GM21619 (cell line): Measurements from ENCODE around the gene B4GALT3.

Experiments used
- ATAC-seq: cut with Tn5 transposase; IDR thresholded peaks from one replicate; pipeline ENCODE4 v1.9.1; 2021; ENCODE audit not compliant: unreplicated experiment

B4GALT3 gene

DNA sequence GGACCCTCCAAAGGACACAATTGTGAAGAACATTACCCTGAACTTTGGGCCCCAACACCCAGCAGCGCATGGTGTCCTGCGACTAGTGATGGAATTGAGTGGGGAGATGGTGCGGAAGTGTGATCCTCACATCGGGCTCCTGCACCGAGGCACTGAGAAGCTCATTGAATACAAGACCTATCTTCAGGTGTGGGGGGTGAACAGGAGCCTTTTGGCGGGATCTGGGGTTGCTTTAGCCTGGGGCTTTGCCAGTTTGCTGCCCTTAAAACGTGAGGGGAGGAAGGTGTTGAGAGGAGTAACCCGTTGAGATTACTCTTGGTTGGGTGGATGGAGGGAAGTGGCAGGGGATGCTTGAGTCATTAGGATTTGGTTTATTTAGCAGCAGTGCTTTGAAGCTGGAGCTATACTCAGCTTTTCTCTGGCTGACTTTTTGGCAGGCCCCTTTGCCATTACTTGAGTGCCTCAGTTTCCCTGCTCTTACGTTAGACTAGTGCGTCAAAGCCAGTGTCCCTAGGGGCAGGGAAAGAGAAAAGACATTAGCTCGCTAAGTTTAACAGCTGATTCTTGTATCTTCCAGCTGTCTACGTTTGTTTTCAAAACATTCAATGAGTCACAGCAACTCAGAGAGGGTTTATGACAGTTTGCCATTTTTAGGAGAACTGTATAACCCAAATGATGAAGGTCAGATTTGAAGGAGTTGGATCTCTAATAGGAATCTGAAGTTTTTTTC, 29.3 kb upstream of the B4GALT3 start:
- ATAC-seq: no peak

DNA sequence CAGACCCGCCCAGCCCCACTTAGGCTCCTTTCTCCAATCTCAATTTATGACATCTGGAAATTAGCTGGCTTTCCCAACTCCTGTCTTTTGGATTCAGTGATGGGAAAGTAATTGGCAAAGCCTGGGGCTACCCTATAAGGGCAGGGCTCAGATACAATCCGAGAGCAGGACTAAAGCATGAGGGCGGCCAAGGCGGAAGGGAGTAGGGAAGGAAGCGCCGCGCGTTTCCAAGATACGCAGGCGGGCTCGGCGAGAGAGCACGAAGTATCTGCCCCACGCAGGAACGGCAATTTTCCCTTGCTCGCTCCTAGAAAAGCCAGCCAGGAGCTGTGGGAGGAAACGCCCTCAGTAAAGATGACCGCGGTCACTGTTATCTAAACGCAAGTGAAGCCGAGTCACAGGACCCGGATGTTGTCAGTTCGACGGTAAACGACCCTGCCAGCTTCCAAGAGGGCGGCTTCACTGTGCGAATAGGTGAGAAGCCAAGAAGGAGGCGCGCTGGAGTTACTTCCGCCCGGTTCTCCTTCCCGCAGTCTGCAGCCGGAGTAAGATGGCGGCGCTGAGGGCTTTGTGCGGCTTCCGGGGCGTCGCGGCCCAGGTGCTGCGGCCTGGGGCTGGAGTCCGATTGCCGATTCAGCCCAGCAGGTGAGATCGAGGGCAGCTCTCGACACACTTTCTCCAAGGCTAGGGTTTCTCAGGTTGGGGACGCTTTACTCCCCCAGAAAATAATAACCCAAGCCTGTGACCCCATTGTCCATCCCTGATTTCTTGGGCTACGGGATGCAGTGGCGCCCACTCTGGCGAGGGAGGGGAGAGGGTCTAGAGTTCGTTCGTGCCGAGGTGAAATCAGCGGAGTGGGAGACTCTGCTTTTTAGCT, 24.8 kb upstream of the B4GALT3 start, which contains the start of gene NDUFS2:
TSS of gene NDUFS2 (plus strand) at position 532 of the 877 bp plus-strand sequence. CDS start at position 551, 19 bp downstream.
- peak; percentile 98 for ATAC-seq

DNA sequence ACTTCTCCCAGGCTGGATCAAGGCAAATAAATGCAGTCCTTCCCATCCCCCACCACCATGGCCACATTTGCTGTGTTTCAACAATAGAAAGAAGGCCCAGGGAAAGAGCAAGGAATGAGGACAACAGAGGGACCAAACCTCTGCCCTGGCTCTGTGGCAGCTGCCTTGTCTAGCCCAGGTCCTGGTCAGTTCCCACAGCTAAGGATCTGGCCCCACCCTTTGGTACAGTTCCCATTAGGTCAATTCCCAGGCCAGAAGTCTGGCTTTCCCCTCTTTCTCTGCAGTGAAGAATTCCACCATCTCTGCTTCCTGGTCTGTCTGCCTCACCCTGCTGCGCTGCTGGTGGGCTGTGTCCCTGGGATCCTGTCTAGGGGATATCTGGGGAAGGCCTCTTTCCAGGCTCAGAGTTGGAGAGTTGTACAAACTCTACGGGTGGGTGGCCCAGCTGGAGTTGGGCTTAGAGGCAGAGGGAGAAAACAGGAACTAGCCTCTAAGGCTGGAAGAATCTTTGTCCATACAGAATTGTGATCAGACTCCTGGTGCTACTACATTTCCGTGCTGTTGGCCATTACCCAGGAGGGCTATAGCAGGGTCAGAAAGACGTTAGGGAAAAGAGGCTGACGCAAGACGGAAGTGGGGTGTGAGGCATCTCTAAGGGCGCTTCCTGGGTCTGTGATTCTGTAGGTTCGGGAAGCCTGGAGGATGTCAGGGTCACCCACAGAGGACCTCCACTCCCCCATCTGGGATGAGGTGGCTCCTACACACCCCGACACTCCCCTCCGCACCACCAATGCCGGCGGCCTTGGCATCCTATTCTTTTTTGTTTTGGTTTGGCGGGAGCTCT, 23.9 kb upstream of the B4GALT3 start:
- no peak for ATAC-seq

DNA sequence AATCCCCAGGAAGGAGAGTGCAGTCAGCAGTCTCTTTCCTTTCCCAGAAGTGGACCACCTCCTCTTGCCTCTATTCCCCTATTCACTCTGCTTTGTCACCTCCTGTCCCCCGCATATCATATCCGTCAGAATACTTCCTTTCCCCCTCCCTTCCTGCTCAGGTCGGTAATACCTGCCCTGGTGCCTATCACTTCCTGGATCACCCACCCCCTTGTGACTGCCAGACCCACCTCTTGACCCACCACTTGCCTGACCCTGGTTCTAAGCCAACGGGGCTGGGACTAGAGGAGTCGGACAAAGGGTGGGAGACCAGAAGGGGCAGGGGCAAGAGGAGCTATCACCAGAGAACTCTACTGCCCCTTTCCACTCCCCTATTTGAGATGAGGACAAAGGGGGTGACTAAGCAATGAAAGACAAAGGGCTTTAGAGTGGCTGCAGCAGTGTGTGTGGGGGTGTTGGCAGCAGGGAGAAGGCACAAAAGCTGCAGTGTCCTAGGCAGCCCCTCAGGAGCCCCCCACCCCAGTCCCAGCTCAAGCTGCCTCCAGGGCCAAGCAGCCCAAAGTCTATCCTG, 23.2 kb upstream of the B4GALT3 start:
- ATAC-seq: no peak

DNA sequence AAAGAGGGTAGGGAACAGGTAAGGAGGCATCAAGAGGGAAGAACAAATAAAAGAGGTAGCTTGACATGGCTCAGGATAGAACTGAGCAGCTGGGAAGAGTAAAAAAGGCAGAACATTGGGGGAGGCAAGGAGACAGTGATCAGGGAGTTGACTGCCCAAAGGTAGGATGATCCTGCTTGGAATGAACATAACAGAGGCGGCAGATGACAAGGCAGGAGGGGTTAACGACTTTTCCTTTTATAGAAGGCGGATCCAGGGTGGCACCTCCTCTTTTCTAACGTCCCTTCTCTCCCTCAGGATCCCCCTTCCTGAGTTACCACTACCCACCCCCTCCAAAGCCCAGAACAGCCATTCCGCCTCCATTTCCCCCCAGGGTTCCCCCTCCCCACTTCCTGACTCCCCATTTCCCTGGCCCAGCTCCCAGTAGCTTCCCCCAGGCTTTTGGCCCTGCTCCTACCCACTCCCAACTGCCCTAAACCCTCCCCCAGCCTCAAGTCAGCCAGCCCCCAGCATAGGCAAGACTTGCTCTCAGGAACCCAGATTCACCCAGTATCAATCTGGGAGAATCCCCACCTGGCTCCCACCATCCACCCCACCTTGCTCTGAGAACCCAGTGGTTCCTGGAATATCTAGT, 22.3 kb upstream of the B4GALT3 start:
- no peak for ATAC-seq

DNA sequence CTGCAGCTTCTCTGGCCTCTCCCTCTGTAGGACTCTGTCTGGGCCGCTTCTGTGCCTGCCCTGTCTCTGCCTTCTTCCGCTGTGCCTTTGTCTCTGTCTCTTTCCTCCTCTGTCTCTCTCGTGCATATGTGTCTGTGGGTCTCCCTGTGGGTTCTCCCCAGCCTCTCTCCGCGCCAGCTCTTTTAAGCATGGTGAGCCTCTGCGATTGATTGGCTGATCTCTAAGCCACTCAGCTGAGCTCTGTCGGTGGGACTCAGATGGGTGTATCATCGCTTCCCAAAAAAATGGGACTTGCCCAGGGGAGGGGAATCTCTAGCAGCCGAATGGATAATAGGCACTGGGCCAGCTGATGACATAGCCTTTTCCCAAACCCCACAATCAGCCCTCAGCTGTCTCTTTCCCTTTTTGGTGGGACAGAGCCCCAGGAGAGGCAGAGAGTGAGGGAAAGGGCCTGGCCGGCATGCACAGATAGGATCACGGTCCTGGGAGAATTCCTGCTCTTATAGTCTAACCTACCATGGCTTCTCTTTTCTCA, 21.7 kb upstream of the B4GALT3 start, which contains the start of gene ADAMTS4:
TSS of gene ADAMTS4 (minus strand) at position 158 of the 535 bp plus-strand sequence. CDS start 427 bp downstream, outside the sequence.
- ATAC-seq: no peak

DNA sequence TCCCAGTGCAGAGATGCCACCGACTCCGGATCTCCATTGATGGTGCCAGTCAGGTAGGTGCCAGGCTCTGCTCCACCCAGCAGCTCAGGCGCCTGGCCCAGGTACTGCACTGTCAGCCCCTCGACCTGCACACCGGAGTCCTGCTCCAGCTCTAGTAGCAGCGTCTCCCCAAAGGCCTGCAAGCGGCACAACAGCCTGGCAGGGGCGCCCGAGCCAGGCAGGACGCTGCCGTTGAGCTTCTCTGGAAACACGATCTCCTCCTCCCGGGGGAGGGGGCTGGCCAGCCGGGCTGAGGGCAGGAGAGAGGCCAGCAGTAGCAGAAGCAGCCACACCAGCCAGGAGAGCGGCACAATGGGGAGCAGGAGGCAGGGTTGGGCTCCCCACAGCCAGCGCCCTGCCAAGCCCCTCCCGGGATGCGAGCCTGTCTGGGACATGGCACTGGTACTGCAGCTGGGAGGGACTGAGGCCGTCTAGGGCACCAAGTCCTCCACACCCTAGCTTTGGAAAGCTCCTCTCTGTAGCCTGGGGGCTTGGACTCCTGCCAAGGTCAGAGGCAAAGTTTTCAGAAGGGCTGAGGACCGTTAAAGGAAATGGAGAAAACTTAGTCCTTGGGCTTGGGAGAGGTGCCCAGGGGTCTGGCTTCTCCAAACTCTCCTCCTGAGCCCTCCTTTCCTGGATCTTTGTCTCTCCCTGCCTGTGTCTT, 21.0 kb upstream of the B4GALT3 start:
- ATAC-seq: no peak

DNA sequence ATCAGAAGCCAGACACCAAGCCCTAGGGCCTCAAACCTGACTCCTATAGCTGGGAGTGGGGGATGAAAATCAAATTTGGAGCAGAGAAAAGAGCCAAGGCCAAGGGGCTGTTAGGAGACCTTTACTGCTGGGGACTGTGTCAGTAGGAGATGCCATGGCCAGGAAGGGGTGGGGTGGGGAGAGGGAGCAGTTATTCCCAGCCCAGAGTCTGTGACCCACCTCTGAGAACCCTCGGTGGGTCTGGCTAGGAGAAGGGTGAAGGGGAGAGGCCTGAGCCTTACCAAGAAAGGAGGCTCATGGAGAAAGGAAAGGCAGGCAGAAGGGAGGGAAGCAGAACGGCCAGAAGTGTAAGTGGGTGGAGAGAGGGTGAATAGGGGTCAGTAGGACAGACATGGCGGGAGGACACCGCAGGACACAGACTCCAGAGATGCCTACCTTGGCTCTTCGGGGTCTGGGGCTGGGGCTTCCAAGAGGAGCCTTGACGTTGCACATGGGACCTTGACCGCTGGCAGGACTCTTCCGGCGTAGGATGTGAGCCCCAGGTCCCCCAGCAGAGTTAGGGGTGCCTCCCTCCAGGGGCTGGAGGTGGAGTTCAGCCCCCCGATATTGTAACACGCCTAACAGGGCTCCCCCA, 20.4 kb upstream of the B4GALT3 start:
- no peak for ATAC-seq

DNA sequence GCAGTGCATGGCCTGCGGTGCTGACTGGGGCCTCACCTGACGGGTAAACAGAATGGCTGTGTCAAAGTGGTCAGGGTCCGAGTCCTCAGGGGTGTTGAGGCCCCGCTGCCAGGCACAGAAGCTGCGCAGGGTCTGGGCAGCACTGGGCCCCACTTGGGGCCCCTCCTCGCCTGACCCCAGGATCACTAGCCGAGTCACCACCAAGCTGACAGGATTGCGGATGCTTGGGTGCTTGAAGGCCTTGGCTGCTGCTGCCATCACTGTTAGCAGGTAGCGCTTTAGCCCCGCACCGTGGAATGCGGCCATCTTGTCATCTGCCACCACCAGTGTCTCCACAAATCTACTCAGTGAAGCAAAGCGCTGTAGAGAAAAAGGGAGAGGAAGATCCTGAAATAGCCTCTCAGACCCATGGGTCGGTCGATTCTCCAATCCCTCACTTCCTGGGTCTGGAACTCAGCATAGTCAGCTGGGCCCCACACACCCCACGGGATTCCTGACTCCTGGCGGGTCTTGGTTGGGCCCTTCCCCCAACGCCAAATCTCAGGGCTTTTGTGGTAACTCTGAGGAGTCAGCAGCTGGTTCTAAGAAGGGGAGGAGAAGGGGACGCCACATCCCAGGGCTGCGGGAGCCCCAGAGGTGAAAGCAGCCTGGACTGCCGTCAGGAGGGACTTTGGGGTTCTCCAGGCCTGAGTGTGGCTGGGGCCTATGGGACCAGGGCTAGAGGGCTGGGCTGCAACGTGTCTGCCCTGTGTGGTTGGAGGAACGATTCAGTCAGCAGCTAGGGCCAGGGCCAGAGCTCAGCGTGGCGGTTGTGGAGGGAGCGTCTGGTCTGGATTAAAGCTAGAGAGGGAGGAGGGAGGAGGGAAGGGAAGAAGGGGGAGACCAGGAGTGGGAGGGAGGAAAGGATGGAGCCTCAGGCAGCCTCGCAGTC, 19.5 kb upstream of the B4GALT3 start:
- ATAC-seq: no peak

DNA sequence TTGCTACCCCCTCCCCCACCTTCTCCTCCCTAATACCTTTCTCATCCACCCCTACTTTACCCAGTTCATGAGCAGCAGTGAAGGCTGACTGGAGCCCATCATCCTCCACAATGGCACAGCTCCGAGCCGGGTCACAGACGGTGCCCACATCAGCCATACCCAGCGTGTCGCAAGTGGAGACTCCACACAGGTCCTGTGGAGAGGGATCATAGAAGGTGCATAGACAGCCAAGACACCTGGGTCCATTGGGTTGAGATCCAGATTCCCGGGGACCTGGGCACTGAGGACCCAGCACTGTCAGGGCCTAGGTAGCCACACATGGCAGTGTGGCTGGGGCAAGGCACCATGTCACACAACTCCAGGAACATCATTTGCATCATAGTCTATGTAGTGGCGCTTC, 18.8 kb upstream of the B4GALT3 start:
- no peak for ATAC-seq

DNA sequence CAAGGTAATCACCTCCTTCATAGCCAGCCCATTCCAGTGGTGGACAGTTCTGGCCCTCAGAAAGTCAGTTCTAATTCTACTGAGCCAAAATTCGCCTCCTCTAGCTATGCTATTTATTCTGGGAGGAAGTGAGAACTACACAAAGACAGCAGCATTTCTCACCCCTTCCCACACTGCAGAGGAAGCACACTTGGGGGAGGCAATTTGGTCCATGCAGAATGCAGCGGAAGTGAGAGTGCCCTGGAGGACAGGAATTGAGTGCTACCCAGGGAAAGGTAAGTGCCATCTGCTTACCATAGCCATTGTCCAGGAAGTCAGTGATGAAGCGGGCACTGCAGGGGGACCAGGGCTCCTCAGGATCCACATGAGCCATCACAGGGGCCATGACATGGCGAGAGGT, 17.9 kb upstream of the B4GALT3 start:
- ATAC-seq: no peak

DNA sequence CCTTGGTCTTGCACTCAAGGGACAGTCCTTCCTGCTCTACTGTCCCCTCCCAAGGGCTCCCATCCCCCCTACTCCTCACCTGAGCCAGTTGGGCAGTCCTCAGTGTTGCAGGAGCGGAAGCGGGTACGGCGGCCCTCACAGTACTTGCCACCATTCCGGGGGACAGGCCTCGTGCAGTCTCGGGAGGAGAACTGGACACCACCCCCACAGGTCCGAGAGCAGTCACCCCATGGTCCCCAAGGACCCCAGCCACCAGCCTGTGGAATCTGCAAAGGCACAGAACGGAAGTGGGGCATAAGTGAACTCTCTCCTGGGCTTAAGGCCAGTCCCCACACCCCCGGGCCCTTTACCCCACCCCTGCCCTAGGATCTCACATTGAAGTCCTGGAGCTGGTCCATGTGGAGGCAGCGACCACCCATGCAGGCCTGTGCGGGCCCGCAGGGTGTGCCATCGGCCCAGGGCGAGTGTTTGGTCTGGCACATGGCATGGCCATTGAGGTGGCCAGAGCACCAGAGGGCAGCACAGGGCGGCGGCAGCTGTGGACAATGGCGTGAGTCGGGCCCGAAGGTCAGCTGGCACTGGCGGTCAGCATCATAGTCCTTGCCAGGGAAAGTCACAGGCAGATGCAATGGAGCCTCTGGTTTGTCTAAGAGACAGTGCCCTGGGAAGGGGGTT, 16.4 kb upstream of the B4GALT3 start:
- ATAC-seq: no peak

DNA sequence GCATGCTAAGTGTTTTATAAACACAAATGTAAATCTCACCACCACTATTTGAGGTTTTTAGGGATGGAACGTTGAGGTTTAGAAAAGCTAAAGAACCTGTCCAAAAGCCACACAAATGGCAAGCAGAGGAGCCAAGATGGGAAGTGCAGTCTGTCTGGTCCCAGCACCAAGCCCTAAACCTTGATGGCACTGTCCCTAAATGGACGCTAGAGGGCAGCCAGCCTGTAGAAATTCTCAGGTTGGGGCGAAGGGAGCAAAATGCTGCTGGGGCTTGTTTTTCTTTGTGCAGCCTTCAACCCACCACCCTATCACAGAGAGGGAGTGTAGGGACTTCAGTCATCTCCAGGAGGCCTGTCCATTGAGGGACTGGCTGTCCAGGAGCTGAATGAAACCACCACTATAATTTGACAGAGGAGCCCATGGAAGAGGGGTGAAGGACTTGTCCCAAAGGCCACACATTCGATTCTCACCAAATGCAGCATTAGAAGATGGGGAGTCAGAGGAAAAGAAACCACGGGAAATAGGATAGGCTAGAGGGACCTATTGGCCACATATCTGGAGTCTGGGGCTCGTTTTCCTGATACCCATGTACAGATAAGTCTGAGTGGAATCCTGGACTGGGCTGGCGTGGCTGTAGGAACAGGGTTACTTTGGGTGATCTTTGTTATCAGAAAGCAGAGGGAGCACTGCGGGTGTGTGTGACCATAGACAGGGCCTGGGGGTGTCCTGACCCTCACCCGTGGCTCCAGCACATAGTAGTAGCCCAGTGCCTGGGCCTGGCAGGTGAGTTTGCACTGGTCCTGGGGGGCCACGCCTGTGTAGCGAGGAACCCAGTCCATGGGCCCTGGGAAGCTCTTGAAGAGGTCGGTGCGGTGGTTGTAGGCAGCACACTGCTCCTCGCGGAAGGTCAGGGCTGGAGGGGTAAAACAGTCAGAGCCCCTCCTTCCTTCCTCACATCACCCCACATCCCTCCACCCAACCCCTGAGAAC, 15.5 kb upstream of the B4GALT3 start:
- peak; percentile 71 for ATAC-seq

DNA sequence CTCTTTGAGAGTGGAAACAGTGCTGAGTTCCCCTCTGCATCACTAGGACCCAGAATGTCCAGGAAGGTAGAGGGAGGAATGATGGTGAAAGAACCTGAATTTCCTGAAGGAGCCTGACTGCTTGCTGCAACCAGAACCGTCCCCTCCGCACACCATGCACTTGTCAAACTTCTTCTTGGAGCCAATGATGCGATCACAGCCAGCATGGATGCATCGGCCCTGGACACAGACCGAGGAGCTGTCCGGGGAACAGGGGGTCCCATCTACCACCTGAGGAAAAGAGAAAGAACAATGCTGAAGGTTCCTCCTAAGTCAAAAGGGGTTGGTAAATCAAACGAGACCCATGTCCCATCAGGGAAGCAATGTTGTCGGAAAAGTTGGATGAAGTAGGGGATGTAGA, 14.7 kb upstream of the B4GALT3 start:
- ATAC-seq: no peak

DNA sequence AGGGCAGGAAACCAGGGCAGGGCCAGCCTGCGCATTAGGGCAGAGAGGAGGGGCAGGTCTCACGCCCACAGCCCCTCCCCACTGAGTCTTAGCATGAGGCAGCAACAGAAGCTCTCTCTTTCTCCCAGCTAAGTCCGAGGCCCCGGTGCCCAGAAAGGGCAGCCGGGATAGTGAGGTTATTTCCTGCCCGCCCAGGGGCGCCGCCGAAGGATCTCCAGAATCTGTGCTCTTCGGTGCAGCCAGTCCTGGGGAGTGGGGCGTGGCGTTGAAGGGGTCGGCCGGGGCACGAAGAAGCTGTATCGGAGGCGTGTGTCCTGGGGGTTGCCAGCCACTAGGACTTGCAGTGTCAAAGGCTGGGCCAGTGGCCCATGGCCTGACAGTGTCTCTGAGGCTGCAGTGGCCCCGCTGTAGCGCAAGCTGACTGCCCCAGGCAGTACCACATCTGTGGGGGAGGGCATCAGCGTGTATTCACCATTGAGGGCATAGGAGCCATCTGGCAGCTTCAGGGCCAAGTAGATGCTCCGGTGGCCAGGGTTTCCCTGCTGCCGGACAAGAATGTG, 13.7 kb upstream of the B4GALT3 start:
- ATAC-seq: no peak

DNA sequence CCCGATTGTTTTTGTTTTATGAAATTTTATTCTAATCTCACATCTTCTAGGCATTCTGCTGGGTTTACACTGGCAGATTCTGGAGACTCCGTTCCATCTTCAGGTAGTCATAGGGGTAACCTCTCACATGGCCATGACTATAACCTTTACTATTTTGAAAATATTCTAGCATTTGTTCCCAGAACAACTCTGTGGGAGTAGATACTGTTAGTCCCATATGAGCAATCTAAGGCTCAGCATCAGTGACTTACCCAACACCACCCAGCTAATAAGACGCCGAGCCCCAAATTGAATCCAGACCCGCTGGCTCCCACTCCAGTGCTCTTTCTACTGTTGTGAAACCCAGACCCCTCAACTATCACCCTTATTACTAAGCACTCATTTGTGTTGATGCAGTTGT, 11.7 kb upstream of the B4GALT3 start:
- ATAC-seq: no peak
